C4-2B (cell line): ENCODE data around the gene GATAD2B.

ENCODE experiments used
- ZFX ChIP-seq: fragments of 450-650 bp; IDR thresholded peaks from 2 replicates; pipeline ENCODE4 v1.6.1; 2017
- TF ChIP-seq, protein P1 (sequence below): fragments of 450-650 bp; conservative IDR thresholded peaks from 2 replicates; pipeline ENCODE4 v1.5.1; 2017; ENCODE audit warnings: mild to moderate bottlenecking

DNA sequence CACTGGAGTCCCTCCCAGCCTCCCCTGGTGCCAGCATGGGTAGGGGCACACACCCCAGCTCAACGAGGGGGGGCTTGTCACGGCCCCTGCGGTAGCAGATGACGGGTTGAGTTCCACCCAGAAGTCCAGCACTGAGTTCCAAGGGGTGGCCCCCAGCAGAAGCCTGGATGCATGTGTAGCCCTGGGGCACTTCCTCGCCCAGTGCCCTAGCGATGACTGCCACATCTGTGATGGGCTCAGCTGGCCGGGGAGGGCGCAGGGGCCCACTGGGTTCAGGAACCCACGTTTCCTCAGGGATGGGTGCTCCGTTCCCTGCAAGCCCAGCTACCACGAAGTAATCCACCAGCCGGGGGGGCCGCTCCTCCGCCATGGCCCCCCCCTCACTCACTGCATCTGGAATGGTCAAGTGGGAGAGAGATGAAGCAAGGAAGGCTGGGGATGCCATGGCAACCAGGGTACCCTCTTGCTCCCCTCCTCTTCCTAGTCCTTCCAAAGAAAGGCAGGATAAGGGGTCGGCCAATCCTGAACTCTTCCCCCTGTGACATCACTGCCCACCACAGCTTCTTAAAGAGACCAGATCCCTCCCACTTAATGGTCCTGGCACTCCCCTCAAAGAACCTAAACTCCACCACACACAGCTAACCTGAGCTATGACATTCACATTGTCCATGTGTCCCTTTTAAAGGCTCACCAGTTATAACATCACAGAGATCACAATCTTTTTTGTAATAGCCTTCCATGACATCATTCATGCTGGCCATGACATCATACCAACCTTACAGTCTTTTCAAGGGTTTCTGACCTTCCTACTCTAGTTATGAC is 21.4 kb upstream of the GATAD2B start:
- TF ChIP-seq, protein P1, sequence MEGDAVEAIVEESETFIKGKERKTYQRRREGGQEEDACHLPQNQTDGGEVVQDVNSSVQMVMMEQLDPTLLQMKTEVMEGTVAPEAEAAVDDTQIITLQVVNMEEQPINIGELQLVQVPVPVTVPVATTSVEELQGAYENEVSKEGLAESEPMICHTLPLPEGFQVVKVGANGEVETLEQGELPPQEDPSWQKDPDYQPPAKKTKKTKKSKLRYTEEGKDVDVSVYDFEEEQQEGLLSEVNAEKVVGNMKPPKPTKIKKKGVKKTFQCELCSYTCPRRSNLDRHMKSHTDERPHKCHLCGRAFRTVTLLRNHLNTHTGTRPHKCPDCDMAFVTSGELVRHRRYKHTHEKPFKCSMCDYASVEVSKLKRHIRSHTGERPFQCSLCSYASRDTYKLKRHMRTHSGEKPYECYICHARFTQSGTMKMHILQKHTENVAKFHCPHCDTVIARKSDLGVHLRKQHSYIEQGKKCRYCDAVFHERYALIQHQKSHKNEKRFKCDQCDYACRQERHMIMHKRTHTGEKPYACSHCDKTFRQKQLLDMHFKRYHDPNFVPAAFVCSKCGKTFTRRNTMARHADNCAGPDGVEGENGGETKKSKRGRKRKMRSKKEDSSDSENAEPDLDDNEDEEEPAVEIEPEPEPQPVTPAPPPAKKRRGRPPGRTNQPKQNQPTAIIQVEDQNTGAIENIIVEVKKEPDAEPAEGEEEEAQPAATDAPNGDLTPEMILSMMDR, result no peak
- TF ChIP-seq ZFX, result no peak
